IPS-20b (cell line): Measurements from ENCODE around the gene FRMD4A.

Source experiments
- H3K27ac ChIP-seq: one replicate; pipeline ENCODE4 v1.5.1; 2013; ENCODE audit warnings: low read length
- H3K27me3 ChIP-seq: 2 replicates; pipeline ENCODE4 v1.6.1; 2013; ENCODE audit warnings: mild to moderate bottlenecking, low read length, inconsistent platforms; ENCODE audit not compliant: insufficient read depth
- H3K36me3 ChIP-seq: 2 replicates; pipeline ENCODE4 v1.6.1; 2013; ENCODE audit warnings: low read depth, mild to moderate bottlenecking, inconsistent platforms, low read length, moderate library complexity; ENCODE audit not compliant: insufficient read depth
- H3K4me1 ChIP-seq: 2 replicates; pipeline ENCODE4 v1.6.1; 2013; ENCODE audit warnings: mild to moderate bottlenecking, control low read depth, inconsistent platforms, low read length, moderate library complexity; ENCODE audit not compliant: insufficient read depth
- H3K4me3 ChIP-seq: 2 replicates; pipeline ENCODE4 v1.5.1; 2013; ENCODE audit warnings: mild to moderate bottlenecking, low read length, inconsistent platforms
- H3K9ac ChIP-seq: 2 replicates; pipeline ENCODE4 v1.6.1; 2013; ENCODE audit warnings: low read depth, mild to moderate bottlenecking, inconsistent platforms, low read length, moderate library complexity
- H3K9me3 ChIP-seq: 2 replicates; pipeline ENCODE4 v1.6.1; 2013; ENCODE audit warnings: mild to moderate bottlenecking, low read depth, low read length, inconsistent platforms; ENCODE audit not compliant: insufficient read depth

FRMD4A gene

GRCh38 chr10:13686331-13686752, 644.4 kb downstream of the FRMD4A start:
- H3K9me3 ChIP-seq: no peaks in the 10 kb centered on the region
- H3K9ac ChIP-seq: no peak overlapping the region
- no peak overlapping the region for H3K27ac ChIP-seq
- no peaks in the 10 kb centered on the region for H3K27me3 ChIP-seq
- H3K36me3 ChIP-seq: peaks cover 39% of the 10 kb centered on the region; the same call in 1 of the 2 replicates
- no peak overlapping the region for H3K4me3 ChIP-seq
- H3K4me1 ChIP-seq: peaks cover 2% of the 10 kb centered on the region; the same call in 1 of the 2 replicates

DNA sequence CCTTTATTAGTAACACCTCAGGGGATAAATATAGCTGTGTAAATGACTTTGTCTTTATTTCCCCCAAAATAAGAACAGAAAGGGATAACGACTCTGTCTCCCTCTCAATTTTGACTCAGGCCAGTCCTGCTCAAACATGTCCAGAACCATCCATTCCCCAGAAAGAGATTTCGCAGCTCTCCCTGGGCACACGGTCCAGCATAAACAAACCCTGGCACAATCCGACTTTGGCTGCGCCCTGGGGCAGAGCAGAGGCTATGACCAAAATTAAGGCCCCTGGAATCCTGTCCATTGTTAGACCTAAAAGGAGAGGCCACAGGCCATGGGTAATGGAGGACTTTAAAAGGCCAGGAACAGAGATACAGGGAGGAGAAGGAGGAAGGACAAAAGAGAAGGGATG, 644.8 kb downstream of the FRMD4A start:
- peaks cover 2% of the 10 kb centered on the region; the same call in 1 of the 2 replicates for H3K4me1 ChIP-seq
- H3K36me3 ChIP-seq: peaks cover 37% of the 10 kb centered on the region; the same call in 1 of the 2 replicates
- no peak overlapping the region for H3K9ac ChIP-seq
- H3K4me3 ChIP-seq: no peak overlapping the region
- H3K27ac ChIP-seq: no peak overlapping the region
- no peaks in the 10 kb centered on the region for H3K27me3 ChIP-seq
- H3K9me3 ChIP-seq: no peaks in the 10 kb centered on the region

DNA sequence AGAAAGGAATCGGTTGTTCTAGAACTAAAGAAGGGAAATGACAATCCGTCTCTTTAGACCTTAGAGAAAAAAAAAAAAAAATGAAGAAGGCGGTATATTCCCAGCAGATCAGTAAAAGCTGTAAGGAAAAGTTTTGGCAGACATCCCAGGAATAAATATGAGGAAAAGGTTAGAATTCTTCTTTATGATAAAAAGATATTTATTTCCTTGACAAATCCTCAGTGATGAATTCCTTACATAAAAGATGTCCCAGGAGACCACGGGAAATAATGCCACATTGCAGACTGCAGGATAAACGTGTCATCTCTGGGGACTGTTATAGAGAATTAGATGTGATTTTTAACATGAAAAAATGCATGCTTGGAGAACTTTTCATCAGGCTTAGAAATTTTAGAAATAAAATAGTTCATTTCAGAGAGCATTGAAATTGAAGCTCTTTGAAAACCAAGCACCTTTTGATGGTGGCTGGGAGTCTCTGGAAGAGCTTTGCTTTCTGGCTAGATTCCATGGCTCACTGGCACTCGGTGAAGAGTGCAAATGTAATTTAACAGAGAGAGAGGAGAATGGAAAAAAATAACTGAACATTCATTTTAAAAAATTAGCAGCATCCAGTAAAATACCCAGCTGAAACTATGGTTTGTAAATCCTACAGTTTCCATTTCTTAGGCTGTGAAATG, 645.8 kb downstream of the FRMD4A start:
- Histone ChIP-seq H3K9me3 (no peaks in the 10 kb centered on the region), H3K4me1 (peaks cover 2% of the 10 kb centered on the region; the same call in 1 of the 2 replicates), H3K4me3 (no peak overlapping the region), H3K27me3 (no peaks in the 10 kb centered on the region), H3K9ac (no peak overlapping the region), H3K27ac (no peak overlapping the region), H3K36me3 (peaks cover 37% of the 10 kb centered on the region; the same call in 1 of the 2 replicates)

- no peaks in the 10 kb centered on the region for H3K4me1 ChIP-seq
- no peak overlapping the region for H3K4me3 ChIP-seq
- no peak overlapping the region for H3K9ac ChIP-seq
- H3K9me3 ChIP-seq: no peaks in the 10 kb centered on the region
- H3K27me3 ChIP-seq: no peaks in the 10 kb centered on the region
- H3K27ac ChIP-seq: no peak overlapping the region
- H3K36me3 ChIP-seq: peaks cover 37% of the 10 kb centered on the region; the same call in 1 of the 2 replicates
These were observed 646.4 kb downstream of the FRMD4A start for GRCh38 chr10:13684252-13684791.

DNA sequence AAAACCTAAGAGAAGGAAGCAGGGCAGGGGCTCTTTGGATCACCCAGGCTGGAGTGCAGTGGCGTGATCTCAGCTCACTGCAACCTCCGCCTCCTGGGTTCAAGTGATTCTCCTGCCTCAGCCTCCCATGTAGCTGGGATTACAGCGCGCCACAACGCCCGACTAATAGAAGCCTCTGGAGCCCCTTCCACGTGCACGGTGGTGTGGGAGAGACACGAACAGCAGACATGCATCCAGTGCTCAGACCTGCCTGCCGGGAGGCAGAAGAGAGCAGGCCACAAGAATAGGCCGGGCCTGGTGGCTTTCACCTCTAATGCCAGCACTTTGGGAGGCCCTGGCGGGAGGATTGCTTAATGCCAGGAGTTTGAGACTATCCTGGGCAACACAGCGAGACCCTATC, 647.7 kb downstream of the FRMD4A start:
- no peak overlapping the region for H3K4me3 ChIP-seq
- H3K36me3 ChIP-seq: peaks cover 36% of the 10 kb centered on the region; the same call in 1 of the 2 replicates
- H3K27ac ChIP-seq: no peak overlapping the region
- no peaks in the 10 kb centered on the region for H3K4me1 ChIP-seq
- H3K27me3 ChIP-seq: no peaks in the 10 kb centered on the region
- H3K9ac ChIP-seq: no peak overlapping the region
- H3K9me3 ChIP-seq: no peaks in the 10 kb centered on the region

GRCh38 chr10:13681960-13682359, 648.8 kb downstream of the FRMD4A start:
- Histone ChIP-seq H3K27me3 (no peaks in the 10 kb centered on the region), H3K36me3 (peaks cover 36% of the 10 kb centered on the region; the same call in 1 of the 2 replicates), H3K4me3 (no peak overlapping the region), H3K27ac (no peak overlapping the region), H3K9ac (no peak overlapping the region), H3K4me1 (no peaks in the 10 kb centered on the region), H3K9me3 (no peaks in the 10 kb centered on the region)

GRCh38 chr10:13681528-13681927, 649.2 kb downstream of the FRMD4A start:
- Histone ChIP-seq H3K27ac (no peak overlapping the region), H3K4me1 (no peaks in the 10 kb centered on the region), H3K36me3 (peaks cover 36% of the 10 kb centered on the region; the same call in 1 of the 2 replicates)

DNA sequence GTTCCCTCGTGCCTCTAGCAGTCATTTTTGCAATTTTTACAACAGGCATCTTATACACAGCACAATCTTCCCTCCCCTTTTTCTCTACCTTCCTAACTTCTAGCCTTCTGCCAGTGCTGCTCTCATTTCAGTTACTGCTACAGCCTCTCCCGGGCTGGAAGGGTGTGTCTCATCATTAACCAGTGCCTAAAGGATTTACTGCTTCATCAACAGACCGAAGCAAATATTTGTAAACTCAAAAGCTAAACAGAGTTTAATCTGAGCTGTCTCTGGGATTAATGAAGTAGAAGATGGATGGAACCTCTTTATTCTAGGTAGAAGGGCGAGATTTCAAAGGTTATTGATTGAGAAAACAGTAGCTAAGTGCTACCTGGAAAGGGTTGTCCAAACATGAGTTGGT, 649.6 kb downstream of the FRMD4A start:
- H3K27ac ChIP-seq: no peak overlapping the region
- H3K9ac ChIP-seq: no peak overlapping the region
- H3K9me3 ChIP-seq: no peaks in the 10 kb centered on the region
- no peak overlapping the region for H3K4me3 ChIP-seq
- no peaks in the 10 kb centered on the region for H3K4me1 ChIP-seq
- no peaks in the 10 kb centered on the region for H3K27me3 ChIP-seq
- H3K36me3 ChIP-seq: peaks cover 35% of the 10 kb centered on the region; the same call in 1 of the 2 replicates

More at GRCh38 chr10:13681528-13681927, 649.2 kb downstream of the FRMD4A start:
- no peaks in the 10 kb centered on the region for H3K9me3 ChIP-seq
- H3K27me3 ChIP-seq: no peaks in the 10 kb centered on the region
- H3K4me3 ChIP-seq: no peak overlapping the region
- no peak overlapping the region for H3K9ac ChIP-seq

DNA sequence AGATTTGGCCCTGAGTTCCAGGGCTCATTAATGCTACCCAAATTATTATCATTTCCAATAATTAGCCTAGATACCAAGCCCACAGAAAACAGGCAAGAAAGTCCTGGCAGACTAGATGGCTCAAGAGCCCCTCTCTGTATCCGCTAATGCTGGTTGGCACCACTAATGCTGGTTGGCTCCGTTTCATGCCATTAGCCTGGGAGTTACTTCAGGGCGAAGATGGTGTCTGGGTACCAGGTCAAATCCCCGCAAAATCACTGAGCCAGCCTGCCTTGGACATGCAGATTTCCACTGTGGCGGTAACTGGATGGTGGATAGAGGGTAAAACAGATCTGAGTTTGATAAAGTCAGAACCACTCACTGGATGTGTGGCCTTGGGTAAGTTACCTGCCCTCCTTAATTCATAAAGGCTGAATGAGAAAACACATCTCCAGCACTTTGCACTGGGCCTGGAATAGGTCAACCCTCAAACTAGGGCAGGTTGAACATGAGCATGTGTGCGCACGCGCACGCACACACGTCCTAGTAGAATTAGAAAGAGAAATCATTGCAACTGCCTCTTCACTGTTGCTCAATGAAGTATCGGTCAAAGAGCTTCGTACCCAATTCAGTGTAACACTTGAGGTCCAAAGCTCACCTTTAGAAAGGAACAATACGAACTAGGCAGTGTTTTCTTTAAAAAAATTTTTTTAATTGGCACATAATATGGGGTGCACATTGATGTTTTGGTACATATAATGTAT, 652.5 kb downstream of the FRMD4A start:
- H3K9ac ChIP-seq: no peak overlapping the region
- H3K27ac ChIP-seq: no peak overlapping the region
- H3K4me1 ChIP-seq: peaks cover 6% of the 10 kb centered on the region
- H3K27me3 ChIP-seq: no peaks in the 10 kb centered on the region
- no peaks in the 10 kb centered on the region for H3K9me3 ChIP-seq
- H3K4me3 ChIP-seq: no peak overlapping the region
- H3K36me3 ChIP-seq: peaks cover 27% of the 10 kb centered on the region; the same call in 1 of the 2 replicates

GRCh38 chr10:13674645-13675588, 655.8 kb downstream of the FRMD4A start:
- peaks cover 18% of the 10 kb centered on the region for H3K4me1 ChIP-seq
- peaks cover 30% of the 10 kb centered on the region for H3K36me3 ChIP-seq
- no peak overlapping the region for H3K4me3 ChIP-seq

GRCh38 chr10:13673156-13673555, 657.6 kb downstream of the FRMD4A start:
- Histone ChIP-seq H3K4me3 (peak overlapping the region; percentile 44; the same call in 1 of the 2 replicates), H3K27ac (peak overlapping the region; percentile 66), H3K9ac (peak overlapping the region; percentile 66; the same call in 1 of the 2 replicates), H3K27me3 (no peaks in the 10 kb centered on the region), H3K4me1 (peaks cover 18% of the 10 kb centered on the region), H3K9me3 (no peaks in the 10 kb centered on the region), H3K36me3 (peaks cover 41% of the 10 kb centered on the region)

More at GRCh38 chr10:13674645-13675588, 655.8 kb downstream of the FRMD4A start:
- H3K27ac ChIP-seq: no peak overlapping the region
- H3K27me3 ChIP-seq: no peaks in the 10 kb centered on the region
- H3K9ac ChIP-seq: no peak overlapping the region
- no peaks in the 10 kb centered on the region for H3K9me3 ChIP-seq
